DMS114 treated with DMSO at 0.1 percent for 48 hours (cell line): ENCODE measurements around the gene TLX1.
A peak's percentile ranks its signal among the peaks of the same experiment; 100 is the strongest.

Experiments used
- DNase-seq: peaks from one replicate; lab custom pipeline; 2025; ENCODE audit not compliant: unreplicated experiment; lab: John Stamatoyannopoulos, UW

The TLX1 gene

GRCh38 chr10:101133489-101134298 is 2.6 kb downstream of the TLX1 start:
- no peak for DNase-seq

GRCh38 chr10:101134299-101135127 is 3.4 kb downstream of the TLX1 start:
- no peak for DNase-seq

GRCh38 chr10:101135141-101136006 is 4.3 kb downstream of the TLX1 start:
- no peak for DNase-seq

GRCh38 chr10:101136007-101136707 is 5.1 kb downstream of the TLX1 start:
- DNase-seq = no peak

- no peak for DNase-seq
Measured at GRCh38 chr10:101136708-101137121, 5.6 kb downstream of the TLX1 start.

GRCh38 chr10:101137271-101137670 is 6.2 kb downstream of the TLX1 start:
- DNase-seq = no peak

GRCh38 chr10:101138788-101139420 is 7.8 kb downstream of the TLX1 start:
- DNase-seq = no peak

GRCh38 chr10:101139421-101139911 is 8.4 kb downstream of the TLX1 start:
- no peak for DNase-seq

- no peak for DNase-seq
Measured at GRCh38 chr10:101140084-101140949, 9.2 kb downstream of the TLX1 start.

GRCh38 chr10:101140950-101141615 is 10.0 kb downstream of the TLX1 start:
- DNase-seq = no peak

- peak; percentile 77 for DNase-seq
Measured at GRCh38 chr10:101141616-101142532, 10.8 kb downstream of the TLX1 start.

GRCh38 chr10:101142533-101143344 is 11.6 kb downstream of the TLX1 start:
- DNase-seq = no peak

GRCh38 chr10:101143345-101143630 is 12.2 kb downstream of the TLX1 start:
- DNase-seq = no peak

GRCh38 chr10:101144053-101144452 is 13.0 kb downstream of the TLX1 start:
- DNase-seq = no peak

GRCh38 chr10:101145145-101145544 is 14.0 kb downstream of the TLX1 start:
- DNase-seq = no peak

GRCh38 chr10:101145750-101146391 is 14.8 kb downstream of the TLX1 start:
- DNase-seq = no peak
